WERI-Rb-1 (cell line): ENCODE measurements around the gene TMEM242.

ENCODE experiments used
- DNase-seq: peaks from one replicate; pipeline ENCODE4 v3.0.0-alpha.2; 2020
- H3K27ac ChIP-seq: fragments of 250-450 bp; sonication (Bioruptor Pico); 2 replicates; pipeline ENCODE4 v1.5.1; 2020; ENCODE audit warnings: mild to moderate bottlenecking, moderate library complexity
- H3K27me3 ChIP-seq: fragments of 250-450 bp; sonication (Bioruptor Pico); 2 replicates; pipeline ENCODE4 v1.5.1; 2021; ENCODE audit warnings: mild to moderate bottlenecking, low read depth, moderate library complexity; ENCODE audit not compliant: insufficient read depth, severe bottlenecking
- H3K36me3 ChIP-seq: fragments of 250-450 bp; sonication (Bioruptor Pico); 2 replicates; pipeline ENCODE4 v1.5.1; 2020; ENCODE audit warnings: mild to moderate bottlenecking, moderate library complexity
- H3K4me3 ChIP-seq: 2 replicates; pipeline ENCODE4 v1.5.1; 2011; ENCODE audit warnings: low read depth, mild to moderate bottlenecking, control low read depth, low read length
- H3K9me3 ChIP-seq: fragments of 250-450 bp; sonication (Bioruptor Pico); 2 replicates; pipeline ENCODE4 v1.5.1; 2021; ENCODE audit warnings: mild to moderate bottlenecking, moderate library complexity; ENCODE audit not compliant: severe bottlenecking
- TF ChIP-seq, protein P1 (sequence below): IDR thresholded peaks from 2 replicates; pipeline ENCODE4 v1.5.1; 2011; ENCODE audit warnings: low read depth, mild to moderate bottlenecking, control low read depth, inconsistent platforms, low read length

TMEM242 gene

DNA sequence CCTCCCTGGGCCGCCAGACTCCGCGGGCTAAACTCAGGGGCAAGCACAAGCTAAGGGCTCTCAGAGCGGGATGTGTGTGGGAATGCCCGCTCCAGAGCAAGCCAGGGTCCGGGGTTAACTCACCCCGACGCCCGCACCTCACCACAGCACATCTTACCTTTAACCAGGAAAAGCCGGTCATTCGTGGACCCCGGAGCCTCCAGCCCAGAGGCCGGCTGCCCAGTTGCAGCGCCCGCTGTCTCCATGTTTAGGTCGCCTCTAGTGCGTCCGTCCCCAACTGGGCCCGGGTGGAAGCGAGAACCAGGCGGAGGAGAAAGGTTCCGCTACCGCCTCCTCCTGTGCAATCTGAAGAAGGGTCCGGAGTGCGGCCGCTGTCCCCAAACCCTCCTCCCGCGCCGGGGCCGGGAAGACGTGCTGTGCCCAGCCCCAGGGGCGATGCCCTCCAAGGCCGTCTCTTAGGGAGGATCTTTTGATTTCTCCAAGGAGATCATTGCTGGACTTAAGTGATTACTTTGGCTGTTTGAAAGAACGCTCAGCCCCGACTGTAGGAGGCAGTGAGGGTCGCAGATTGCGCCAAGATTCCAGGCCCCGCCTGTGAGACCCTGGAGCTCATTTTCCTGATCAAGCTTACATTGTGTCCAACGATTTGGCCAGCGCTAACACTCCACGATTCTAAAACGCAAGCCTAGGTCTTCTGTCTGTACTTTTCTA is at the start of gene TMEM242:
TSS of gene TMEM242 (minus strand) at position 265 of the 711 bp plus-strand sequence. CDS start at position 245, 20 bp downstream.
- Histone ChIP-seq H3K27ac (peak within 1 kb of the TSS; percentile 95), H3K4me3 (peak within 1 kb of the TSS; percentile 84), H3K9me3 (no peaks in the 10 kb centered on the region), H3K27me3 (no peaks in the 10 kb centered on the region), H3K36me3 (peaks cover 27% of the 10 kb centered on the region)
- TF ChIP-seq, protein P1, sequence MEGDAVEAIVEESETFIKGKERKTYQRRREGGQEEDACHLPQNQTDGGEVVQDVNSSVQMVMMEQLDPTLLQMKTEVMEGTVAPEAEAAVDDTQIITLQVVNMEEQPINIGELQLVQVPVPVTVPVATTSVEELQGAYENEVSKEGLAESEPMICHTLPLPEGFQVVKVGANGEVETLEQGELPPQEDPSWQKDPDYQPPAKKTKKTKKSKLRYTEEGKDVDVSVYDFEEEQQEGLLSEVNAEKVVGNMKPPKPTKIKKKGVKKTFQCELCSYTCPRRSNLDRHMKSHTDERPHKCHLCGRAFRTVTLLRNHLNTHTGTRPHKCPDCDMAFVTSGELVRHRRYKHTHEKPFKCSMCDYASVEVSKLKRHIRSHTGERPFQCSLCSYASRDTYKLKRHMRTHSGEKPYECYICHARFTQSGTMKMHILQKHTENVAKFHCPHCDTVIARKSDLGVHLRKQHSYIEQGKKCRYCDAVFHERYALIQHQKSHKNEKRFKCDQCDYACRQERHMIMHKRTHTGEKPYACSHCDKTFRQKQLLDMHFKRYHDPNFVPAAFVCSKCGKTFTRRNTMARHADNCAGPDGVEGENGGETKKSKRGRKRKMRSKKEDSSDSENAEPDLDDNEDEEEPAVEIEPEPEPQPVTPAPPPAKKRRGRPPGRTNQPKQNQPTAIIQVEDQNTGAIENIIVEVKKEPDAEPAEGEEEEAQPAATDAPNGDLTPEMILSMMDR, result peak; percentile 13; the same call in 1 of the 2 replicates
- DNase-seq, result peak; percentile 95

DNA sequence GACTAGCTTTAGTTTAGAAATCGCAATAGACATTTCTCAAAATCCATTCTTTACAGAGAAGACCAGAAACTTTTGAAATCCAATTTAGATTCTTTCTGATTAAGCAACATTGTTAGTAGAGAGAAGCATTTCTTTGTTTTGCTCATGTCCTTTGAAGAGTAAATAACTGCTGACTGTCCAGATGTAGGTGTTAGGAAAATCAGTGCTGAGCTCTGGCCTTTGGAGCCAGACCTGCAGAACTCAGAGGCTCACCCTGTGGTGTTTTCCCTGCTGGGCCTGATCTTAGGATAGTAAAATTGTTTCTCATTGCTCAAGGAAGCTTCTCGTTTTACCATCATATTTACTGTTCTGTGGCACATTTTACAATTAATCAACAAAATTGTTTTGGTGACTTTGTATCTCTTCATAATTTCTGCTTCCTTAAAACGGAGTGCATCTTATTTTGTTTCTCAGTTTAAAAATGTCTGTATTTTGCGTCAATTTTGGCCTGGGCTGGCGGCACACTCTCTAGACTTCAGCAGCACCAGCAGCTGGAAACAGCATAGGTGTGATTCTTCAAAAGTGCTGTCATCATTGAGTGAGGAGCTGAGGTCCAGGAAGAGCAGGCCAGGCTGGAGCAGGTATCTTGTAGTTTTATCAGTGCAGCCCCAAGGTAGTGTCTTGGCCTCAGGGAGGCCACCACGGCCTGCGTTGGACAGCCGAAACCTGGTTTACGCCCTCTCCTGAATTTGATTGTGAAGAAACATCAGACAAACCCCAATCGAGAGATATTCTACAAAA is 49.4 kb upstream of the TMEM242 start:
- Histone ChIP-seq H3K9me3 (no peaks in the 10 kb centered on the region), H3K4me3 (no peak overlapping the region), H3K27me3 (no peaks in the 10 kb centered on the region), H3K27ac (no peak overlapping the region), H3K36me3 (no peaks in the 10 kb centered on the region)
- DNase-seq, result no peak
- TF ChIP-seq, protein P1, result no peak

DNA sequence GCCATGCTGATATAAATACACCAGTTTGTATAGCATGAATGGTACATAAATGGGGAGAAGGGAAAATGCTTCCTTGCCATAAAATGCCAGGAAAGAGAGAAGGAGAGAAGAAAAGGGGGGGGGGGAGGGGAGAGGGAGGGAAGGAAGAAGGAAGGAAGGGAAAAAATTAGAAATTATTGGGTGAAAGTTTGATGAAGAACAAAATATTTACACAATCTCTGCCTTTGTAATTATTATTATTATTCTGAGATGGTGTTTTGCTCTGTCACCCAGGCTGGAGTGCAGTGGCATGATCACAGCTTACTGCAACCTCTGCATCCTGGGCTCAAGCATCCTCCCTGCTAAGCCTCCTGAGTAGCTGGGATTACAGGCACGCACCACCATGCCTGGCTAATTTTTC is 47.4 kb upstream of the TMEM242 start:
- Histone ChIP-seq H3K9me3 (no peaks in the 10 kb centered on the region), H3K27me3 (no peaks in the 10 kb centered on the region), H3K27ac (no peak overlapping the region), H3K4me3 (no peak overlapping the region), H3K36me3 (no peaks in the 10 kb centered on the region)
- DNase-seq, result no peak
- TF ChIP-seq, protein P1, result no peak

DNA sequence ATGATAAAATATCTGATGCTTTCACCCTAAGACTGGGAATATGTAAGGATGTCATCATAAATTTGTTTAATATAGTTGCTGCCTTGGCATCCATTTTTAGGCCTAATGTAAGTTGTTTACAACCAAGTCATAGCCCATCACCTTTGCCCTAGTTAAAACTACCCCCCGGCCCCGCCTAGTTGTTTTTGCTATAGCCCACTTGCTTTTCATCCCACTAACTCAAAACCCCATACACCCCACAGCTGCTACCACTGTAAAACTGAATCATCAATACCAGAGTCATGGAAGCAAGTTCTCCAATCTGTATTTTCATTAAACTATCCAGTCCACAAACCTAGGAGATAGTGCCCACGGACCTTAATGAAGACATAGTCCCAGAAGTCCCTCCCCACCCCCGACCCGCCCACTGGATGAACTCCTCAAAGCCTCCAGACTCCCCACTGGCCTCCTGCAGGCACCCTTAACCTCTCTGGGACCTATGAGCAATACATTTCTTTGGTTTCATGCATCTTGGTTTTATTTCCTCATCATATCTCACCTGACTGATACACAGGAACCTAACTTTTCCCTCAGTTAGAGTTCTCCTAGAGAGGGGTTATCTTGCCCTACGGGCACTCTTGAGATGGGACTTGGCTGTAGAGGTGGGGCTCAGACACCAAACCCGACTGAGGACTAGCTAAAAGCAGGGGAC is 45.2 kb upstream of the TMEM242 start:
- no peaks in the 10 kb centered on the region for H3K9me3 ChIP-seq

DNA sequence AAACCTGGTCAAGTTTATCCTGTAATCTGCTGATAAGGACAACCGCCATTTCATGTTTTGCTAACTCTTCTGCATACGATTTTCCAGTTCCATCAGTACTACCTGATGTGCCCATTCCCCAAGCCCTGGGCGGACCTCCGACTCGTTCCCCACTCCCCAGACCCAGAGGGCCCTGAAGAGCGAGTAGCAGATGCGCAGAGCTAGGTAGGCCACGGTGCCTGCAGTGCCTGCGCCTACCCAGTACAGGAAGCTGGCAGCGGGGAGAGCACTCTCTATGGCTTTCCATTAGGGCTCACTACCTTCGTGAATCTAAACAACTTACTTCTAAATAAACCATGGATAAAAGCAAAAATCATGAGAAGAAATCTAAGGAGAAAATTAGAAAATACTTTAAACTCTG is 43.3 kb upstream of the TMEM242 start:
- no peaks in the 10 kb centered on the region for H3K36me3 ChIP-seq
- H3K9me3 ChIP-seq, result no peaks in the 10 kb centered on the region
- no peak overlapping the region for H3K27ac ChIP-seq
- DNase-seq, result no peak
- TF ChIP-seq, protein P1, result no peak
- no peak overlapping the region for H3K4me3 ChIP-seq
- H3K27me3 ChIP-seq, result no peaks in the 10 kb centered on the region

More for the DNA sequence above, 45.2 kb upstream of the TMEM242 start:
- H3K36me3 ChIP-seq, result no peaks in the 10 kb centered on the region
- TF ChIP-seq, protein P1, result no peak
- DNase-seq, result no peak
- no peaks in the 10 kb centered on the region for H3K27me3 ChIP-seq
- no peak overlapping the region for H3K27ac ChIP-seq
- no peak overlapping the region for H3K4me3 ChIP-seq
